Neural progenitor cell (in vitro differentiated cells): ENCODE measurements around the gene NFKBIA. TPM values are rescaled to one million over a fixed set of nuclear protein-coding genes. Genes with fewer than 3 reads are reported as not detected.
A peak's percentile ranks its signal among the peaks of the same experiment; 100 is the strongest.

Experiments
- DNase-seq: peaks from one replicate; pipeline ENCODE4 v3.0.0-alpha.2; 2016; ENCODE audit warnings: low spot score
- H2AFZ ChIP-seq: fragments of 200-600 bp; sonication (generic); replicated peaks from 2 replicates; pipeline ENCODE4 v1.6.1; 2016; ENCODE audit warnings: antibody characterized with exemption
- H3F3A ChIP-seq: fragments of 200-600 bp; sonication (generic); 2 replicates; pipeline ENCODE4 v1.6.1; 2016; ENCODE audit warnings: antibody characterized with exemption, low read depth
- H3K27ac ChIP-seq: fragments of 200-600 bp; sonication (generic); 2 replicates; pipeline ENCODE4 v1.5.1; 2016; ENCODE audit warnings: mild to moderate bottlenecking
- H3K27me3 ChIP-seq: fragments of 200-600 bp; sonication (generic); 2 replicates; pipeline ENCODE4 v1.6.1; 2016; ENCODE audit warnings: mild to moderate bottlenecking, moderate library complexity
- H3K36me3 ChIP-seq: fragments of 200-600 bp; sonication (generic); 2 replicates; pipeline ENCODE4 v1.5.1; 2016
- H3K4me1 ChIP-seq: fragments of 200-600 bp; sonication (generic); 2 replicates; pipeline ENCODE4 v1.6.1; 2016; ENCODE audit warnings: mixed run types
- H3K4me2 ChIP-seq: fragments of 200-600 bp; sonication (generic); 2 replicates; pipeline ENCODE4 v1.6.1; 2016
- H3K4me3 ChIP-seq: fragments of 200-600 bp; sonication (generic); 2 replicates; pipeline ENCODE4 v1.5.1; 2016
- H3K79me2 ChIP-seq: fragments of 200-600 bp; sonication (generic); 2 replicates; pipeline ENCODE4 v1.6.1; 2016; ENCODE audit warnings: low read depth
- H3K9ac ChIP-seq: fragments of 200-600 bp; sonication (generic); 2 replicates; pipeline ENCODE4 v1.6.1; 2016
- H3K9me3 ChIP-seq: fragments of 200-600 bp; sonication (generic); 2 replicates; pipeline ENCODE4 v1.5.1; 2016; ENCODE audit warnings: low read depth
- H4K20me1 ChIP-seq: fragments of 200-600 bp; sonication (generic); 2 replicates; pipeline ENCODE4 v1.6.1; 2016; ENCODE audit warnings: low read depth
- H3K27ac Mint-ChIP-seq: 3 replicates; pipeline ENCODE4 v1.8.0; 2021; ENCODE audit warnings: mixed read lengths
- H3K27me3 Mint-ChIP-seq: 2 replicates; pipeline ENCODE4 v1.8.0; 2022; ENCODE audit warnings: low read depth, mild to moderate bottlenecking, inconsistent platforms, moderate library complexity, mixed read lengths; ENCODE audit not compliant: insufficient read depth
- H3K36me3 Mint-ChIP-seq: 3 replicates; pipeline ENCODE4 v1.8.0; 2021; ENCODE audit warnings: mixed read lengths
- H3K4me1 Mint-ChIP-seq: 3 replicates; pipeline ENCODE4 v1.8.0; 2021; ENCODE audit warnings: mixed read lengths
- H3K4me3 Mint-ChIP-seq: 3 replicates; pipeline ENCODE4 v1.8.0; 2021; ENCODE audit warnings: mild to moderate bottlenecking, moderate library complexity, mixed read lengths
- H3K9me3 Mint-ChIP-seq: 3 replicates; pipeline ENCODE4 v1.8.0; 2020; ENCODE audit warnings: mixed read lengths
- EZH2 ChIP-seq: fragments of 200-600 bp; sonication (generic); IDR thresholded peaks from 2 replicates; pipeline ENCODE4 v1.6.1; 2017; ENCODE audit warnings: antibody characterized with exemption, mild to moderate bottlenecking, moderate library complexity
- EZH2phosphoT487 ChIP-seq: fragments of 200-600 bp; sonication (generic); IDR thresholded peaks from 2 replicates; pipeline ENCODE4 v1.6.1; 2017; ENCODE audit warnings: antibody characterized with exemption
- total RNA-seq: library from RNA; depleted of rRNA; stranded (reverse); fragments of >200 nt; gene quantifications from 2 replicates; pipeline ENCODE4 v1.2.3, GENCODE V29; 2015; ENCODE audit warnings: low replicate concordance
- TF ChIP-seq, protein P1 (sequence below): fragments of 200-600 bp; sonication (generic); IDR thresholded peaks from 2 replicates; pipeline ENCODE4 v1.5.1; 2017; ENCODE audit warnings: antibody characterized with exemption, mild to moderate bottlenecking

Gene NFKBIA
- total RNA-seq, 1 donor from 2014 or later = 26.4 TPM

GRCh38 chr14:35386673-35387125 lies 17.9 kb downstream of the NFKBIA start:
- H3K27me3 ChIP-seq = no peaks in the 10 kb centered on the region
- no peaks in the 10 kb centered on the region for H4K20me1 ChIP-seq

DNA sequence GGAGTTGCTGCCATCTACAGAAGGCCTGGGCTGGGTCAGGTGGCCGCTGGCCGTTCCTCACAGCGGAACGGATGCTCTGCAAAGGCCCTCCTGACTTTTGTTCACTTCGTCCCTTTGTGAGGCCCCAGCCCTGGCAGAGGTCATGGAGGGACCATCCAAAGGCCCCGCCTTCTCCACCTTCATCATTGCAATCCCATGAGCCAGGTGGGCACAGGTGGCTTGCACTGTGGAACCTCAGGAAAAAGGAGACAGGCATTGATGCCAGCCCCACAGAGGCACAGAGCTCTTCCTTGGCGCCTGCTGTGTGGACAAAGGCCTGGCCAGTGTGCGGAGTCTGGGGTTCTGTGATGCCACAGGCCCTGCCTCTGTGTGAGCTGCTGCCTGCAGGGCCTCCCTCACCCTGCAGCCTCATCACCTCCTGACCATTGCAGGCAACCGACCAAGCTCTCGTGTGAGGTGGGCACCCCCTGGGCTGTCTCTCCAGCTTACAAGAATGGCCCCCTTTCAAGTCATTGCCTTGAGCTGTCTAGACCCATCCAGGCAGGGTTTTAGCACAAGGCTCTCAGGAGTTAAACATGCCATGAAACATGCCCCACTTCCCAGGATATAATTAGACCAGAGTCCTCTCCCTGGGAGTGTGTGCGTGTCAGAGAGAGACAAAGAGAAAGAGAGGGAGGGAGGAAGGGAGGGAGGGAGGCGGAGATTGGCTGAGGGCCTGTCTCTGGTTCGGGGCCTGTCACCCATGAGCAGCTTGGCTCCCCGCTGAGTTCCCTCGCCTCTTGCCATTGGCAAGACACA lies 19.3 kb downstream of the NFKBIA start:
- Histone ChIP-seq H3K36me3 (no peaks in the 10 kb centered on the region), H4K20me1 (no peaks in the 10 kb centered on the region), H3K27me3 (no peaks in the 10 kb centered on the region), H3K4me1 (peaks cover 5% of the 10 kb centered on the region), H2AFZ (peak overlapping the region; percentile 79), H3F3A (peaks cover 2% of the 10 kb centered on the region), H3K9me3 (no peaks in the 10 kb centered on the region), H3K27ac (no peak overlapping the region), H3K79me2 (no peaks in the 10 kb centered on the region), H3K9ac (no peak overlapping the region), H3K4me2 (no peak overlapping the region), H3K4me3 (no peak overlapping the region)
- H3K4me1 Mint-ChIP-seq = peaks cover 29% of the 10 kb centered on the region
- no peak overlapping the region for H3K4me3 Mint-ChIP-seq
- peak overlapping the region; percentile 96 for H3K27ac Mint-ChIP-seq
- H3K36me3 Mint-ChIP-seq = no peaks in the 10 kb centered on the region
- H3K9me3 Mint-ChIP-seq = no peaks in the 10 kb centered on the region
- peaks cover 14% of the 10 kb centered on the region for H3K27me3 Mint-ChIP-seq
- DNase-seq = peak; percentile 25
- no peak for TF ChIP-seq EZH2
- TF ChIP-seq, protein P1, sequence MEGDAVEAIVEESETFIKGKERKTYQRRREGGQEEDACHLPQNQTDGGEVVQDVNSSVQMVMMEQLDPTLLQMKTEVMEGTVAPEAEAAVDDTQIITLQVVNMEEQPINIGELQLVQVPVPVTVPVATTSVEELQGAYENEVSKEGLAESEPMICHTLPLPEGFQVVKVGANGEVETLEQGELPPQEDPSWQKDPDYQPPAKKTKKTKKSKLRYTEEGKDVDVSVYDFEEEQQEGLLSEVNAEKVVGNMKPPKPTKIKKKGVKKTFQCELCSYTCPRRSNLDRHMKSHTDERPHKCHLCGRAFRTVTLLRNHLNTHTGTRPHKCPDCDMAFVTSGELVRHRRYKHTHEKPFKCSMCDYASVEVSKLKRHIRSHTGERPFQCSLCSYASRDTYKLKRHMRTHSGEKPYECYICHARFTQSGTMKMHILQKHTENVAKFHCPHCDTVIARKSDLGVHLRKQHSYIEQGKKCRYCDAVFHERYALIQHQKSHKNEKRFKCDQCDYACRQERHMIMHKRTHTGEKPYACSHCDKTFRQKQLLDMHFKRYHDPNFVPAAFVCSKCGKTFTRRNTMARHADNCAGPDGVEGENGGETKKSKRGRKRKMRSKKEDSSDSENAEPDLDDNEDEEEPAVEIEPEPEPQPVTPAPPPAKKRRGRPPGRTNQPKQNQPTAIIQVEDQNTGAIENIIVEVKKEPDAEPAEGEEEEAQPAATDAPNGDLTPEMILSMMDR = no peak
- no peak for TF ChIP-seq EZH2phosphoT487

More at GRCh38 chr14:35386673-35387125, 17.9 kb downstream of the NFKBIA start:
- Mint-ChIP-seq H3K4me1 (peaks cover 29% of the 10 kb centered on the region), H3K36me3 (no peaks in the 10 kb centered on the region), H3K27me3 (peaks cover 18% of the 10 kb centered on the region), H3K4me3 (no peak overlapping the region), H3K27ac (no peak overlapping the region), H3K9me3 (no peaks in the 10 kb centered on the region)
- Histone ChIP-seq H3F3A (peaks cover 2% of the 10 kb centered on the region), H3K4me3 (no peak overlapping the region), H3K27ac (no peak overlapping the region), H3K4me1 (peaks cover 5% of the 10 kb centered on the region), H3K36me3 (no peaks in the 10 kb centered on the region), H3K9ac (no peak overlapping the region), H3K4me2 (no peak overlapping the region), H3K79me2 (no peaks in the 10 kb centered on the region), H2AFZ (peak overlapping the region; percentile 54), H3K9me3 (no peaks in the 10 kb centered on the region)
- peak; percentile 57 for DNase-seq
- TF ChIP-seq EZH2 (no peak), EZH2phosphoT487 (no peak)
- TF ChIP-seq, protein P1 = no peak

DNA sequence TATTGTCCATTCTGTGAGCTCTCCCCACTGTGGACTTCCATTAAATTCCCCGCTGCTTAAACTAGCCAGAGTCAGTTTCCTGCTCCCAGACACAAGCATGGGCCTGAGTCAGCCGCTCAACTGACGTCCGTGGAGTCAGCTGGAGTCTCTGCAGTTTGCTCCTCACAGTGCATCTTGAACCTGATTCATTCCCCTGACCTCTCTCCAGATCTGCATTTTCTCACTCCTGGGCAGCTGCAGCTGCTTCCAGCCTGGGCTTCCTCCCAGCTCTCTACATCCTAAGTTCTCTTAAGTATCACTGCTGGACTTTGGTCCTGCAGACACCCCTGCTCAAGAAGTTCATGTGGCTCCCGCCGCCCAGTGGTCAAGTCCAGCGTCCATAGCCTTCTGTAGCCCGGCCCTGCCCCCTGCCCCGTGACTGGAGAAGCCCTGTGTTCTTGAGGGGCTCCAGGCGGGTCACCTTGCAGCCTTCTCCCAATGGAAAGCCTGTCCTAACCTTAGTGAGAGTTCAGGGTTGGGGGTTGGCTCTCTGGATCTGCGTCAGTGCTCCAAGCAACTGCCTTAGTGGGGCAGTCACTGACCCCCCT lies 20.0 kb downstream of the NFKBIA start:
- H3K79me2 ChIP-seq = no peaks in the 10 kb centered on the region
- H4K20me1 ChIP-seq = no peaks in the 10 kb centered on the region
- no peak overlapping the region for H3K27ac ChIP-seq
- Mint-ChIP-seq H3K4me1 (peaks cover 29% of the 10 kb centered on the region), H3K4me3 (peak overlapping the region; percentile 17), H3K9me3 (no peaks in the 10 kb centered on the region), H3K27me3 (peaks cover 14% of the 10 kb centered on the region), H3K36me3 (no peaks in the 10 kb centered on the region), H3K27ac (no peak overlapping the region)
- TF ChIP-seq EZH2phosphoT487 = no peak
- TF ChIP-seq EZH2 = no peak
- TF ChIP-seq, protein P1 = no peak
- no peak overlapping the region for H3K4me2 ChIP-seq
- H3K4me3 ChIP-seq = no peak overlapping the region
- no peak overlapping the region for H3K9ac ChIP-seq
- H2AFZ ChIP-seq = no peak overlapping the region
- H3K36me3 ChIP-seq = no peaks in the 10 kb centered on the region
- peaks cover 2% of the 10 kb centered on the region for H3F3A ChIP-seq
- no peak for DNase-seq
- H3K9me3 ChIP-seq = no peaks in the 10 kb centered on the region
- no peaks in the 10 kb centered on the region for H3K27me3 ChIP-seq
- H3K4me1 ChIP-seq = peaks cover 5% of the 10 kb centered on the region
